Gastroesophageal sphincter (tissue), 3 donors: ENCODE results near the gene TMEM178B.

ENCODE experiments used
- EP300 ChIP-seq: sonication (generic); formaldehyde crosslinking; IDR thresholded peaks from one replicate; pipeline ENCODE4 v1.6.1; 2017; ENCODE audit warnings: antibody characterized with exemption, mild to moderate bottlenecking
- TF ChIP-seq, protein P1 (sequence below), 4 experiments: fragments of 200-600 bp in 2 of 4; fragments of 450-650 bp in 2 of 4; sonication (generic) in 1 of 4; IDR thresholded peaks; one replicate each; pipeline ENCODE4 v1.5.1; 2017 to 2019; ENCODE audit warnings: antibody characterized with exemption in 4 of 4, mild to moderate bottlenecking in 2 of 4, moderate library complexity in 2 of 4

DNA sequence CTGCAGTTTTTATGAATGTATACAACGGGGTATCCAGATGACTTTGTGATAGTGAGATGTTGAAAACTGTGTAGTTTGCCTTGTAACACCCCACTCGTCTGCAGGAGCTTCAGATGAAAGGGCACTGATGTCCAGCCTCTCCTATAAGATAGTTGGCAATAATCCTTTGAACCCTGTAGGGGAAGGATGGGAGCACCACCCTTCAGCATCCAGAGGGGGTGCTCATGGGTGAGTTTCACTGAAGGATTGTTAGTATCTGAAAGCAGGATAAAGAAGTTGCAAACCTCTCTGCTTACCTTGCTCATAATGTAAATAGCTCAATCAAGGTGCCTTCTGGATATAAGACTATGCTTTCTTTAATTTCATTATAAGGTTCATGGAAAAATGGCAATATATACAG lies 201.5 kb downstream of the TMEM178B start:
- TF ChIP-seq, protein P1, sequence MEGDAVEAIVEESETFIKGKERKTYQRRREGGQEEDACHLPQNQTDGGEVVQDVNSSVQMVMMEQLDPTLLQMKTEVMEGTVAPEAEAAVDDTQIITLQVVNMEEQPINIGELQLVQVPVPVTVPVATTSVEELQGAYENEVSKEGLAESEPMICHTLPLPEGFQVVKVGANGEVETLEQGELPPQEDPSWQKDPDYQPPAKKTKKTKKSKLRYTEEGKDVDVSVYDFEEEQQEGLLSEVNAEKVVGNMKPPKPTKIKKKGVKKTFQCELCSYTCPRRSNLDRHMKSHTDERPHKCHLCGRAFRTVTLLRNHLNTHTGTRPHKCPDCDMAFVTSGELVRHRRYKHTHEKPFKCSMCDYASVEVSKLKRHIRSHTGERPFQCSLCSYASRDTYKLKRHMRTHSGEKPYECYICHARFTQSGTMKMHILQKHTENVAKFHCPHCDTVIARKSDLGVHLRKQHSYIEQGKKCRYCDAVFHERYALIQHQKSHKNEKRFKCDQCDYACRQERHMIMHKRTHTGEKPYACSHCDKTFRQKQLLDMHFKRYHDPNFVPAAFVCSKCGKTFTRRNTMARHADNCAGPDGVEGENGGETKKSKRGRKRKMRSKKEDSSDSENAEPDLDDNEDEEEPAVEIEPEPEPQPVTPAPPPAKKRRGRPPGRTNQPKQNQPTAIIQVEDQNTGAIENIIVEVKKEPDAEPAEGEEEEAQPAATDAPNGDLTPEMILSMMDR (IDR thresholded peaks at IDR 0.05): no peak
- no peak for TF ChIP-seq EP300
